ENCODE data around the gene LAMB4. TPM values are rescaled to one million over a fixed set of nuclear protein-coding genes. Genes with fewer than 3 reads are reported as not detected.

The LAMB4 gene
- total and polyA plus RNA-seq, 2 of the 8 experiments (the other 6 are each of a cell fraction or from before 2014, with no cell fraction given), result not detected

DNA sequence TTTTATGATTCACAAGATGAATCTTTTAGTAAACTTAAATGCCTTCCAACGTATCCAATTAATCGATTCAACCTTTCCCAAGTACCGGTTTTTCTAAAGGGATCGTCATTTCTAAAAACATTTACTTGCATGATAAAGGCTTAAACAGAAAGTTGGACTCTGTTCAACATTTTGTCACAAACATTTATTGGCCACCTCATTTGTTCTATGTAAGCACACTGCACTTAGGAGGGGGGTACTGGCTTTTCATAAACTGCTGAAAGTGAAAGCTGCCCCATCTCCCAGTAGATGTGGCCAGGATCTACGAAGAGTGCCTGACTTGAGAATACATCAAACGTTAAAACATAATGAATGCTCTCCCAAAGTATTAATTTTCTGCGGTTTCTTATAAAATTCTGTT is 37.3 kb upstream of the LAMB4 start:
- no peak for DNase-seq (ENCODE audit: low read depth in 1 of 2, low spot score in 2 of 2)
- H3K23me2 ChIP-seq (ENCODE audit: low read depth, low read length), result no peaks in the 10 kb centered on the region
- H3K23ac ChIP-seq (ENCODE audit: insufficient read length), result no peak overlapping the region
- no peak overlapping the region for H3K4me2 ChIP-seq (ENCODE audit: insufficient read depth in 1 of 2, low read depth in 2 of 2, low read length in 2 of 2)
- no peak overlapping the region for H3K14ac ChIP-seq (ENCODE audit: insufficient read length)
- no peaks in the 10 kb centered on the region for H3K79me1 ChIP-seq (ENCODE audit: low read depth, low read length)
- no peak overlapping the region for H3K56ac ChIP-seq (replicated peaks; ENCODE audit: insufficient read length, low read depth, low read length)
- peaks cover 0 to 3% (median 1%) of the 10 kb centered on the region in 4 experiments; a peak in 3 of 7 replicates for H3K4me1 ChIP-seq (replicated peaks in 1 of 4; ENCODE audit: control insufficient read depth in 3 of 4, insufficient read depth in 4 of 4, low read length in 3 of 4)
- no peak overlapping the region for H2BK5ac ChIP-seq (ENCODE audit: low read depth, low read length)
- no peak for FAIRE-seq
- H2BK15ac ChIP-seq (ENCODE audit: low read length), result no peak overlapping the region
- H4K20me1 ChIP-seq (replicated peaks in 1 of 2; ENCODE audit: control insufficient read depth in 1 of 2, insufficient read depth in 2 of 2, low read length in 2 of 2), result no peaks in the 10 kb centered on the region
- no peak overlapping the region for H2AK5ac ChIP-seq (ENCODE audit: low read depth, low read length)
- H3K79me2 ChIP-seq (ENCODE audit: control insufficient read depth in 1 of 2, insufficient read depth in 2 of 2, low read length in 2 of 2), result no peaks in the 10 kb centered on the region
- no peak overlapping the region for H4K91ac ChIP-seq (replicated peaks; ENCODE audit: insufficient read length, low read length)
- 93% methylated on average over 7 of the region's 7 CpGs; no CpG with 5 or more reads in 1 of the 2 experiments for WGBS, 2 experiments (ENCODE audit: extremely low coverage in 1 of 2, insufficient coverage in 1 of 2, insufficient read length in 1 of 2, insufficient replicate concordance in 2 of 2, low coverage in 1 of 2, low lambda C conversion rate in 2 of 2, missing lambda C conversion rate in 1 of 2)
- H4K8ac ChIP-seq (ENCODE audit: extremely low read depth, insufficient read depth, low read length), result no peak overlapping the region
- no peak overlapping the region for H2BK12ac ChIP-seq (ENCODE audit: low read depth, low read length)
- H3K27ac ChIP-seq (ENCODE audit: low read depth, low read length), result no peak overlapping the region
- no peaks in the 10 kb centered on the region for H3K27me3 ChIP-seq (replicated peaks in 1 of 4; ENCODE audit: control insufficient read depth in 3 of 4, extremely low read depth in 1 of 4, insufficient read depth in 3 of 4, low read length in 3 of 4)
- H3K4ac ChIP-seq (replicated peaks; ENCODE audit: insufficient read length, low read depth, low read length), result no peak overlapping the region
- H2BK20ac ChIP-seq (ENCODE audit: low read length), result no peak overlapping the region
- POLR2A ChIA-PET (ENCODE audit: partially characterized antibody), result no interaction called here
- no peak overlapping the region for H3K18ac ChIP-seq (ENCODE audit: extremely low read depth, low read length)
- no peaks in the 10 kb centered on the region for H3K36me3 ChIP-seq (ENCODE audit: control insufficient read depth in 2 of 4, insufficient read depth in 4 of 4, low read length in 3 of 4)
- no peak overlapping the region for H2AFZ ChIP-seq (ENCODE audit: low read length)
- no peak overlapping the region for H2BK120ac ChIP-seq (replicated peaks; ENCODE audit: low read depth, low read length)
- H3K9ac ChIP-seq (replicated peaks in 1 of 4; ENCODE audit: extremely low read depth in 1 of 4, low read depth in 3 of 4, low read length in 3 of 4), result no peak overlapping the region
- no peak overlapping the region for H3K4me3 ChIP-seq (ENCODE audit: extremely low read depth in 1 of 4, insufficient read depth in 2 of 4, low read depth in 3 of 4, low read length in 4 of 4)
- H3K9me3 ChIP-seq (ENCODE audit: insufficient read depth in 2 of 2, low read depth in 1 of 2, low read length in 1 of 2), result no peaks in the 10 kb centered on the region
- no peak overlapping the region for H4K5ac ChIP-seq (ENCODE audit: insufficient read length, low read depth, low read length)
- CTCF ChIA-PET (ENCODE audit: partially characterized antibody), result interaction anchor here (1.1 to 1.5 kb wide), 2 partner anchors 54 to 292 kb away, joined by 3 to 5 read pairs; no protein-coding TSS in a partner anchor
- TF ChIP-seq SP2 (IDR thresholded peaks at IDR 0.05; ENCODE audit: low read length) (no peak), SP1 (IDR thresholded peaks at IDR 0.05; ENCODE audit: low read depth, low read length) (no peak), TEAD4 (IDR thresholded peaks at IDR 0.05; ENCODE audit: low read depth, low read length) (no peak), GTF2F1 (IDR thresholded peaks at IDR 0.05; ENCODE audit: borderline replicate concordance, low read depth, low read length) (no peak), HDAC2 (IDR thresholded peaks at IDR 0.05; ENCODE audit: borderline replicate concordance in 1 of 2, low read depth in 2 of 2, low read length in 2 of 2) (no peak), MAFK (IDR thresholded peaks at IDR 0.05; ENCODE audit: low read depth, low read length) (no peak), BRCA1 (IDR thresholded peaks at IDR 0.05; ENCODE audit: low read depth, low read length) (no peak), NRF1 (IDR thresholded peaks at IDR 0.05; ENCODE audit: low read depth, low read length) (no peak), GABPA (IDR thresholded peaks at IDR 0.05; ENCODE audit: borderline replicate concordance, insufficient read depth, low read length) (no peak), CEBPB (IDR thresholded peaks at IDR 0.05; ENCODE audit: low read depth, low read length) (no peak), POU5F1 (IDR thresholded peaks at IDR 0.05; ENCODE audit: low read depth, low read length) (no peak), PHF8 (conservative IDR thresholded peaks at IDR 0.05; ENCODE audit: low read depth, low read length) (no peak), KDM5A (IDR thresholded peaks at IDR 0.05; ENCODE audit: low read length) (no peak), HDAC6 (IDR thresholded peaks at IDR 0.05; ENCODE audit: low read depth, low read length) (no peak)
- TF ChIP-seq, protein P1, sequence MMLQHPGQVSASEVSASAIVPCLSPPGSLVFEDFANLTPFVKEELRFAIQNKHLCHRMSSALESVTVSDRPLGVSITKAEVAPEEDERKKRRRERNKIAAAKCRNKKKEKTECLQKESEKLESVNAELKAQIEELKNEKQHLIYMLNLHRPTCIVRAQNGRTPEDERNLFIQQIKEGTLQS (IDR thresholded peaks at IDR 0.05; ENCODE audit: insufficient read depth, low read depth, low read length), result no peak

All from H1 (cell line).